Astrocyte of the cerebellum (primary cell): Measurements from ENCODE around the gene NCLN.
"Not testable (repeated sequence)": the region's sequence is repeated elsewhere in the genome, so short reads cannot be mapped to it uniquely, and the experiment has no call there.

Experiments
- DNase-seq: peaks from one replicate; pipeline ENCODE4 v3.0.0-alpha.2; 2011; ENCODE audit warnings: low read depth
- H3K4me3 ChIP-seq: 2 replicates; pipeline ENCODE4 v1.5.1; 2011; ENCODE audit warnings: mild to moderate bottlenecking, low read depth, low read length, moderate library complexity
- CTCF ChIP-seq: IDR thresholded peaks from 2 replicates; pipeline ENCODE4 v1.5.1; 2012; ENCODE audit warnings: low read length, low read depth, moderate library complexity, mild to moderate bottlenecking; ENCODE audit errors: missing control alignments
- in situ Hi-C: cut with HindIII; loops from 2 replicates; pipeline ENCODE4 v1.10.0; 2017; ENCODE audit warnings: low sequenced_read_pairs

Gene NCLN

GRCh38 chr19:3149526-3150505 lies 35.9 kb upstream of the NCLN start:
- H3K4me3 ChIP-seq, result no peak overlapping the region
- in situ Hi-C loops, result no loop called here
- TF ChIP-seq CTCF, result no peak

GRCh38 chr19:3150739-3151329 lies 34.9 kb upstream of the NCLN start:
- in situ Hi-C loops, result no loop called here

More at GRCh38 chr19:3149526-3150505, 35.9 kb upstream of the NCLN start:
- no peak for DNase-seq

GRCh38 chr19:3151563-3152418 lies 33.9 kb upstream of the NCLN start:
- no peak for TF ChIP-seq CTCF
- in situ Hi-C loops, result no loop called here
- no peak overlapping the region for H3K4me3 ChIP-seq
- no peak for DNase-seq

More at GRCh38 chr19:3150739-3151329, 34.9 kb upstream of the NCLN start:
- H3K4me3 ChIP-seq, result no peak overlapping the region
- no peak for DNase-seq
- TF ChIP-seq CTCF, result no peak

GRCh38 chr19:3152419-3152780 lies 33.3 kb upstream of the NCLN start:
- TF ChIP-seq CTCF, result no peak
- DNase-seq, result no peak
- in situ Hi-C loops, result no loop called here
- no peak overlapping the region for H3K4me3 ChIP-seq

- DNase-seq, result no peak
- no peak overlapping the region for H3K4me3 ChIP-seq
- in situ Hi-C loops, result no loop called here
- no peak for TF ChIP-seq CTCF
These were observed 32.2 kb upstream of the NCLN start for GRCh38 chr19:3153286-3154230.

- H3K4me3 ChIP-seq, in situ Hi-C loops, DNase-seq: not testable (repeated sequence)
These were observed 31.3 kb upstream of the NCLN start for GRCh38 chr19:3154447-3154846.
